ENCODE data around the gene CCDC30.
"Not testable (repeated sequence)": the region's sequence is repeated elsewhere in the genome, so short reads cannot be mapped to it uniquely, and the experiment has no call there.

CCDC30 gene

GRCh38 chr1:42469727-42470126 is 6.6 kb downstream of the CCDC30 start:
- H3K36me3 ChIP-seq (ENCODE audit: insufficient read depth, low read length) = no peaks in the 10 kb centered on the region

GRCh38 chr1:42476605-42477004 is 13.5 kb downstream of the CCDC30 start:
- H3K36me3 ChIP-seq (ENCODE audit: insufficient read depth, low read length) = no peaks in the 10 kb centered on the region
- H3K9ac ChIP-seq (ENCODE audit: low read depth, low read length) = no peak overlapping the region
- H3K9me3 ChIP-seq (ENCODE audit: control insufficient read depth, insufficient read depth, low read length) = no peaks in the 10 kb centered on the region
- no peaks in the 10 kb centered on the region for H3K4me1 ChIP-seq (ENCODE audit: insufficient read depth, low read length)

More at GRCh38 chr1:42469727-42470126, 6.6 kb downstream of the CCDC30 start:
- H3K9me3 ChIP-seq (ENCODE audit: control insufficient read depth, insufficient read depth, low read length) = no peaks in the 10 kb centered on the region
- no peaks in the 10 kb centered on the region for H3K4me1 ChIP-seq (ENCODE audit: insufficient read depth, low read length)
- no peak overlapping the region for H3K9ac ChIP-seq (ENCODE audit: low read depth, low read length)

DNA sequence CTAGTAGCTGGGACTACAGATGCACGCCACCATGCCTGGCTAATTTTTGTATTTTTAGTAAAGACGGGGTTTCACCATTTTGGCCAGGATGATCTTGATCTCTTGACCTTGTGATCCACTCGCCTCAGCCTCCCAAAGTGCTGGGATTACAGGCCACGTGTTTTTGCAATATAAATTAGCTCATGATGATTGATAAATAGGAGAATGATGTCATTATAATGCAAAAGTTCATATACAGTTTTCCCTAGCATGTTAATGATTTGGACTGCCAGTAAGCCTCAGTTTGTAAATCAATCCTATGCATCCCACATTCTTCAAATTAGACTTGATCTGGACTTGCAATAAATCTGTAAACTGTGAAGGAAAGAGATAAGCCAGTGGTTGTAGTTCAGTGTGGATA is 14.3 kb downstream of the CCDC30 start:
- H3K4me1 ChIP-seq (ENCODE audit: insufficient read depth, low read length) = not testable (repeated sequence)

GRCh38 chr1:42477775-42478174 is 14.7 kb downstream of the CCDC30 start:
- H3K4me1 ChIP-seq (ENCODE audit: insufficient read depth, low read length) = no peaks in the 10 kb centered on the region
- H3K9me3 ChIP-seq (ENCODE audit: control insufficient read depth, insufficient read depth, low read length) = no peaks in the 10 kb centered on the region
- H3K36me3 ChIP-seq (ENCODE audit: insufficient read depth, low read length) = no peaks in the 10 kb centered on the region
- H3K9ac ChIP-seq (ENCODE audit: low read depth, low read length) = no peak overlapping the region

More for the DNA sequence above, 14.3 kb downstream of the CCDC30 start:
- H3K9me3 ChIP-seq (ENCODE audit: control insufficient read depth, insufficient read depth, low read length); H3K36me3 ChIP-seq (ENCODE audit: insufficient read depth, low read length); H3K9ac ChIP-seq (ENCODE audit: low read depth, low read length): not testable (repeated sequence)

GRCh38 chr1:42479621-42480020 is 16.5 kb downstream of the CCDC30 start:
- H3K9me3 ChIP-seq (ENCODE audit: control insufficient read depth, insufficient read depth, low read length) = no peaks in the 10 kb centered on the region
- H3K4me1 ChIP-seq (ENCODE audit: insufficient read depth, low read length) = no peaks in the 10 kb centered on the region
- H3K36me3 ChIP-seq (ENCODE audit: insufficient read depth, low read length) = no peaks in the 10 kb centered on the region
- no peak overlapping the region for H3K9ac ChIP-seq (ENCODE audit: low read depth, low read length)

- Histone ChIP-seq H3K9ac (ENCODE audit: low read depth, low read length) (no peak overlapping the region), H3K36me3 (ENCODE audit: insufficient read depth, low read length) (no peaks in the 10 kb centered on the region), H3K9me3 (ENCODE audit: control insufficient read depth, insufficient read depth, low read length) (no peaks in the 10 kb centered on the region), H3K4me1 (ENCODE audit: insufficient read depth, low read length) (no peaks in the 10 kb centered on the region)
Measured at GRCh38 chr1:42480921-42481320, 17.8 kb downstream of the CCDC30 start.

- H3K9ac ChIP-seq (ENCODE audit: low read depth, low read length) = no peak overlapping the region
- H3K9me3 ChIP-seq (ENCODE audit: control insufficient read depth, insufficient read depth, low read length) = no peaks in the 10 kb centered on the region
- no peaks in the 10 kb centered on the region for H3K36me3 ChIP-seq (ENCODE audit: insufficient read depth, low read length)
- H3K4me1 ChIP-seq (ENCODE audit: insufficient read depth, low read length) = no peaks in the 10 kb centered on the region
Measured at GRCh38 chr1:42482635-42483153, 19.6 kb downstream of the CCDC30 start.

DNA sequence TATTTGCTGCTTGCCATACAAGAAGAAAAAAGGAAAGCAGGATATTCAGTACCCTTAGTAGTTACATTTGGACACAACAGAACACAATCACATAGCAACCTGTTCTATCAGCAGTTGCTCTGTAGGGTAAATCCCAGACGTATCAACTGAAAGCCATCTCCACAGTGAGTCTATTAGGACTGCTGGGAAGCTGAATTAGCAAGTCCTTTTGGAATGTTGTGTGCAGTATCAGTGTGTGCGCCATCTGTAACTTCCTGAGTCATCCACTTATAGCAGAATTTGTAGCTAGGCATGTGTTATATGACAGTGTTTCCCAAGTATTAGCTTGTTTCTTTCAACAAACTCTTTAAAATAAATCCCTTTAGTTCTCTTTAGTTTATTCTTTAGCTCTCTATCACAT is 21.3 kb downstream of the CCDC30 start:
- Histone ChIP-seq H3K36me3 (ENCODE audit: insufficient read depth, low read length) (no peaks in the 10 kb centered on the region), H3K9me3 (ENCODE audit: control insufficient read depth, insufficient read depth, low read length) (no peaks in the 10 kb centered on the region), H3K9ac (ENCODE audit: low read depth, low read length) (no peak overlapping the region), H3K4me1 (ENCODE audit: insufficient read depth, low read length) (no peaks in the 10 kb centered on the region)

DNA sequence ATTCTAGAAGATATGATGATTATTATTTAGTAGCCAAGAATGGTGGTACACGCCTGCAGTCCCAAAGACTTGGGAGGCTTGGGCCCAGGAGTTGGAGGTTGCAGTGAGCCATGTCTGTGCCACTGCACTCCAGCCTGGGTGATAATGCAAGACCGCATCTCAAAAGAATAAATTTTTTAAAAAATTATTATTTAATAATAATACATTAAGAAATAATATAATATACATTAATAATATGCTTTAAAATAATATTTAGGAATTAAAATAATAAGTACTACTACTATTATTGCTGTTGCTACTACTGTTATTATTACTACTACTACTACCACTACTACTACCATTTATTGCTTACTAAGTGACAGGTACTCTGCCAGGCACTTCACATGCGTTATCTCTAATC is 27.2 kb downstream of the CCDC30 start:
- Histone ChIP-seq H3K36me3 (ENCODE audit: insufficient read depth, low read length) (no peaks in the 10 kb centered on the region), H3K9me3 (ENCODE audit: control insufficient read depth, insufficient read depth, low read length) (no peaks in the 10 kb centered on the region), H3K9ac (ENCODE audit: low read depth, low read length) (no peak overlapping the region)

GRCh38 chr1:42502031-42502430 is 38.9 kb downstream of the CCDC30 start:
- not testable (repeated sequence) for H3K36me3 ChIP-seq (ENCODE audit: insufficient read depth, low read length); H3K4me1 ChIP-seq (ENCODE audit: insufficient read depth, low read length); H3K9ac ChIP-seq (ENCODE audit: low read depth, low read length)
- peaks cover 14% of the 10 kb centered on the region; the same call in 1 of the 2 replicates for H3K9me3 ChIP-seq (ENCODE audit: control insufficient read depth, insufficient read depth, low read length)

More for the DNA sequence above, 27.2 kb downstream of the CCDC30 start:
- no peaks in the 10 kb centered on the region for H3K4me1 ChIP-seq (ENCODE audit: insufficient read depth, low read length)

- peaks cover 25% of the 10 kb centered on the region for H3K9me3 ChIP-seq (ENCODE audit: control insufficient read depth, insufficient read depth, low read length)
- peaks cover 3% of the 10 kb centered on the region; the same call in 1 of the 2 replicates for H3K36me3 ChIP-seq (ENCODE audit: insufficient read depth, low read length)
- no peak overlapping the region for H3K9ac ChIP-seq (ENCODE audit: low read depth, low read length)
- no peaks in the 10 kb centered on the region for H3K4me1 ChIP-seq (ENCODE audit: insufficient read depth, low read length)
Measured at GRCh38 chr1:42504535-42505128, 41.5 kb downstream of the CCDC30 start.

DNA sequence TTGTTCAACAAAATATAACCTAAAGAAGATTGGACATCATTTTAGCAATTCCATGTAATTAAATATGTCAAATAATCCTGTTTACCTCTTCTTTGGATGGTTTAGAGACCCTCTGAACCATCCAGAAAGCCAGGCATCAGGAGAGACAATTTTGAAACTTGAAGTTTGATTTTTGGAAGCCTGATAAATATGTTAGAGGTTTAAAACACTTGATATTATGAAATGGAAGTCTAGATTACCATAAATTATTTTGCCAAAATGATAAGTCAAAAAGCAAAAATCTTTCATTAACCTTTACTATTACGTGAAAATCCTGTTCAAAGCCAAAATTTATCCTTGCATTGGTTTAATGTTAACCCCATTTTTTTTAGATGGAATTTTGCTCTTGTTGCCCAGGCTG is 43.5 kb downstream of the CCDC30 start:
- Histone ChIP-seq H3K9ac (ENCODE audit: low read depth, low read length) (no peak overlapping the region), H3K36me3 (ENCODE audit: insufficient read depth, low read length) (peaks cover 3% of the 10 kb centered on the region; the same call in 1 of the 2 replicates), H3K4me1 (ENCODE audit: insufficient read depth, low read length) (no peaks in the 10 kb centered on the region), H3K9me3 (ENCODE audit: control insufficient read depth, insufficient read depth, low read length) (peaks cover 36% of the 10 kb centered on the region)

- H3K9ac ChIP-seq (ENCODE audit: low read depth, low read length); H3K36me3 ChIP-seq (ENCODE audit: insufficient read depth, low read length); H3K4me1 ChIP-seq (ENCODE audit: insufficient read depth, low read length): not testable (repeated sequence)
- H3K9me3 ChIP-seq (ENCODE audit: control insufficient read depth, insufficient read depth, low read length) = peaks cover 22% of the 10 kb centered on the region
Measured at GRCh38 chr1:42511581-42512155, 48.6 kb downstream of the CCDC30 start.

- Histone ChIP-seq H3K36me3 (ENCODE audit: insufficient read depth, low read length) (no peaks in the 10 kb centered on the region), H3K4me1 (ENCODE audit: insufficient read depth, low read length) (no peaks in the 10 kb centered on the region), H3K9ac (ENCODE audit: low read depth, low read length) (no peak overlapping the region), H3K9me3 (ENCODE audit: control insufficient read depth, insufficient read depth, low read length) (peaks cover 4% of the 10 kb centered on the region; the same call in 1 of the 2 replicates)
Measured at GRCh38 chr1:42518908-42519307, 55.8 kb downstream of the CCDC30 start.

GRCh38 chr1:42523171-42523570 is 60.1 kb downstream of the CCDC30 start:
- Histone ChIP-seq H3K9ac (ENCODE audit: low read depth, low read length) (no peak overlapping the region), H3K4me1 (ENCODE audit: insufficient read depth, low read length) (no peaks in the 10 kb centered on the region), H3K9me3 (ENCODE audit: control insufficient read depth, insufficient read depth, low read length) (0 out of 2 replicates have a peak, but pooled peaks cover 4% of the 10 kb centered on the region), H3K36me3 (ENCODE audit: insufficient read depth, low read length) (no peaks in the 10 kb centered on the region)
